ENCODE measurements around the gene AIG1.
"Not testable (repeated sequence)": the region's sequence is repeated elsewhere in the genome, so short reads cannot be mapped to it uniquely, and the experiment has no call there.

AIG1 gene

DNA sequence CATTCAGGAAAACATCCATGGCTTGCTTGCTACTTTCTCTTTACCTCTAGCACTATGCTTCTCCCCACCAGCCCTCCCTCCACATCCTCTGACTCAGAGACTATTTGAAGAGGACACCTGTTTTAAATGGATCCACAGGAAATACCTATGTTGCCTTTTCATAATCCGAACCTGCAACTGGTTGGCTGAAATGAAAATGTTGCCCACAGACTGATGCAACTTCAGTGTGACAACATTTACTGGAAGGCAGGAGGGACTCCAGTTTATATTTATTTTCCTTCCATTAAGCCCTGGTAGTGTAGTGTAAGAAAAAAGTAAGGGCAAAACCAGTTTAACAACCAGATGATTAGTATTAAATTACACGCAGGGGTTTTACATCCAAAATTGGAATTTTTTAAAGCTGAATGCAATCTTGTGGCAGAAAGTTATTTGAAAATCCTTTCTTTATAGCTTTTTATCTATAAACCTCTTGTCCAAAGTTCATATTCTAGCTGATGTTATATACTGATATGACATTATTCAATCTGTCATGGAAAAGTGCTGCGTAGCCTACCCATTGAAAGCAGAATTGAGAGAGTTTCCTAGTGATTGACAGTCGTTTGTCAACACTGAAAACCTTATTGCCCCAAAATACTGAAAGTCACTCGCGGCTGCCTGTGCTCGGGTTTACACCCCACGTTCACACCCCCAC, 881 bp upstream of the AIG1 start:
- no peak for DNase-seq

DNA sequence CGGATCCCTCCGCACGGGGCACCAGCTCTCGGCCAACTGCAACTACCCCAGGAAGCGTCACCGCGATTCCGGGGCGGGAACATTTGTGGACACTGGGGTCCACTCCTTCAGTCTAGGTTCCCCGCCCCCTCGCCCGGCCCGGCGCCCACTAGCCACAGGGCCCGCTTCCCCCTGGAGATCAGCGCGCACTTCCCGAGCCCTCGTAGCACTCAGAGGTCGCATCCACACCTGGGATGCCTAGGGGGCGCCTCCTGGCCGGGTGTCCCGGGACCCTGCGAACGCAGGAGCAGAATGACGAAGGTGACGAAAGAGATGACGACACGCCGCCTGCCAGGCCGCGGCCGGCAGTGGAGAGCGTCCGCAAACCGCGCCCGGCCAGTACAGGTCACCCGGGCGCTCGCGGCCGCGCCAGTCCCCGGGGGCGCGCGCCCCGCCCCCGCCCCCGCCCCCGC, 309 bp upstream of the AIG1 start:
- DNase-seq, result no peak

DNA sequence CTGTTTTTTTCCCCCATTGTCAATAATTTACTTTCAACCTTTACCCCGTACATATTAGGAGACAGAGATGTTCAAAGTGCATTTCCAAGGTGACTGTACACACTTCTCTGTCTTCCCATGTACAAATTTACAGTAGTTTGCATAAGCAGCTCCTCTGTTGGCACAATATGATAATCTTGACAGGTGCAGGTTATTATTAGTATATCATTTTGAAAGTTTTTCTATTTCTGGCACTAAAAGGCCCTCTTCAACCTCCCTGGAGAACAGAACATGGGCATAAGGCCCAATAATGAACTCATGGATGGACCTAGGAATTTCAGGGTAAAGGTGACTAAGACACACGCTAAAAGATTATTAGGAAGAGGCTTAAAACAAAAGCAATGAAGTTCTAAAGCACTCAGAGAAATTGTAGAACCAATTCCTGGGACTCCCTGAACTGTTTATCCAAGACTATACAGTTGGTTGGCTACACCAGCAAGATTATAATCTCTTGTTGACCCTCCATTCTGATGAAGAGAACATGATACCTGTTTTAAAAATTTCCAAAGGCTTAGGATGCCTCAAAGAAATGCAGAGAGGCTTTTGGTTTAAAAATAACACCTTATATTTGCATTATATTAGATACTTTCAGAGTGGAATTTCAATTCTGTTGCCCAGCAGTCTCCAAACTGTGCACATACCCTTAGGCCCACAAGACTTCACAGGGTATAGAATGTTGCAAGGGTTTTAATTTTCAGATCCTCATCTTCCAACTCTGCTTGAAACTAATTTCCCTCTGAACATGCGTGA, 1.1 kb downstream of the AIG1 start:
- no peak for DNase-seq

DNA sequence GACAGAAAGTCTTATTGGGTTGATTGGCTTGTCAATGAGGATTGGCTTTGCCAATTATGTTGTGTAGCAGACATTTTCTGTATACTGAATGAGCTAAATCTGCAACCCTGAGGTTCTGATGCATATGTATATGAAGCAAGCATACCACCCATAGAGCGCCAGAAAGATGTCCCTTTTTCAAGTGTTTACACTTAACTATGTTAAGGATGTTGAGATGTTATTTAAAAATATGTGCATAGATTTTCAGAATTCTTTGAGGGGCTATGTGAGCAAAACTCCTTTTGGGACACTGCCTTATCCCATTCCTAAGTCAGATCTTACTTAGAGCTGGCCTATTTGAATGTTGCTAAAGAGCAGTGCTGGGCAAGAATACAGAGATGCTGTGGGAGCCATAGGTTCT, 1.9 kb downstream of the AIG1 start:
- DNase-seq, result no peak

DNA sequence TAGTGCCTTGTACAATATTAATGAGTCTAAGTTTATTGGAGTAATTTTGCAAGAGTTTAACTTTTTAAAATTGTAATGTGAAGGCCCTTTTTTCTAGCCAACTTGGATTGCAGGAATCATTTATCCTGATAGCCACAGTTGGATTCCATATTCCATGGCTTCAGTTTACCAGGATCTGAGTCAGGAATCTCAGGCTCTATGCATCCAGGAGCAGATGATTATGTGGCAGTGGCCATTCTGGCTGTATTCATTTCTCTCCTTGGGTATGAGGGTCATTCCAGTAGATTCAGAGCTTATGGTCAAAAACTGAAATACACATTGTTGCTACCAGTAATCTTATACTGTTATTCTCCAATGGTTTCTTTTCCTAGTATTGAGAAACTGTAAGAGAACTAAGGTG, 2.9 kb downstream of the AIG1 start:
- no peak for DNase-seq

DNA sequence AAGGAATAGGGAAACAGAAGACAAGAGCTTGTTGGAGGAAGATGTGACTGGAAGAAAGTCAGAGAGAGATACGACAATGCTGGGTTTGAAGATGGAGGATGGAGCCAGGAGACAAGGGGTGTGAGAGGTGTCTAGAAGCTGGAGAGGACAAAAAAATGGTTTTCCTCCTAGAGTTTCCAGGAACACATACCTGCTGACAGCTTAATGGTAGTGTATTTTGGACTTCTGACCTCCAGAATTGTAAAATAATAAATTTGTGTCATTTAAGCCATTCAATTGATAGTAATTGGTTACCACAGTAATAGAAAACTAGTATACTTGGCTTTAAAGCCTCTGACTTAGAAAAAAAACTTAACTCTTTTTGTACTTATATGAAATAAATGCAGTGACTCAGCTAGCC, 3.6 kb downstream of the AIG1 start:
- DNase-seq, result no peak

DNA sequence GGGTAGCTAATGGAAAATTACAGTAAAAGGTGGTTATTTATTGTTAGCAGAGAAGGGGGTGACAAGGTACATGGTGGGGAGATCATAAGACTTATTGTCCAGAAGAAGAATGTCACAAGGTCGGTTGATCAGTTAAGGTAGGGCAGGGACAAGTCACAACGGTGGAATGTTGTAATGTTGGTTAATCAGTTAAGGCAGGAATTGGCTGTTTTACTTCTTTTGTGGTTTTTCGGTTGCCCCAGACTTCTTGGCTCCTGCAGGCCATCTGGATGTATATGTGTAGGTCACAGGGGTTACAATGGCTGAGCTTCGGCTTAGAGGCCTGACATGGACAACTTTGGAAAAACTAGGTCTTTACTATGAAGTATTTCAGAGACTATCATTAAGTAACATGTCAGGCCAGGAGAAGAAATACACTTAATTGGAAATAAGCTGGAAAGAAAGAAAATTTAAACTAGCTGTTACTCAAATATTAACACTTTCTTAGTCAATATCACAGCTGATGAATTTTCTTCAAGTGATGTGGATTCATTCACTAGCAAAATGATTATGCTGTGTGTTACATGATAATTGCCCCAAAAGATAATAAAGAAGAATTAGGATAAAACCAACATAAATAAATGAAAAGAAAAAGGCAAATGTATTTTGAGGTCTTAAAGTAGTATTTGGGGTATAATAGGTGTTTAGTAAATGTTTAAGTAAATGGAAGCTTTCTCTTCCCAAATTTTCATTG, 4.4 kb downstream of the AIG1 start:
- DNase-seq, result no peak

DNA sequence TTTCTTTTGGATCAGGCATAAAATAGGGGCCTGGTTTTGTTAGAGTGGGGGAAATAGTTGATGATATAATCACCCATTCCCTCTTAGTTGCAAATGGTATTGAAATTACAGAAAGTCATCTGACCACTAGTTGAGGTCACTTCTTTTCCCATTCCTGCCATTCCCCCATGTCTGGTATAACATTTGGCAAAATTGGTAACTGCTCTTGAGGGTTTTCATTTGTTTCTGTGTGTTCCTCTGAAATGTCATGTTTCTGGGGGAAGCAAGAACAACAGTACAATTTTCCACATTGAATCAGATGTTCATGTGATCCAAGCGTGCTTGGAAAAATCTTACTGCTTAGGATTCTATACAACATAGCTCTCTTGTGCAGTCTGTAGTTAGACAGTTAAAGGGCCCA, 7.3 kb downstream of the AIG1 start:
- DNase-seq, result no peak

DNA sequence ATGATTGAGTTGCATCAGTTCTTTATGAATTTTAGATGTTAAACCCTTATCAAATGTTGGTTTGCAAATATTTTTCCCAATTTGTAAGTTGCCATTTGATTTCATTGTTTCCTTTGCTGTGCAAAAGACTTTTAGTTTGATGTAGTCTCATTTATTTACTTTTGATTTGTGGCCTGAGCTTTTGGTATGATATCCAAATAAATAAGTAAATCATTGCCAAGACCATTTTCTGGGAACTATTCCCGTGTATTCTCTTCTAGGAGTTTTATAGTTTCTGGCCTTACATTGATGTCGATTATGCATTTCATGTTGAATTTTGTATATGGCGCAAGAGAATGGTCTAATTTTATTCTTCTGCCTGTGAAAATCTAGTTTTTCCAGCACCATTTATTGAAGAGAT, 13.4 kb downstream of the AIG1 start:
- DNase-seq, result no peak

DNA sequence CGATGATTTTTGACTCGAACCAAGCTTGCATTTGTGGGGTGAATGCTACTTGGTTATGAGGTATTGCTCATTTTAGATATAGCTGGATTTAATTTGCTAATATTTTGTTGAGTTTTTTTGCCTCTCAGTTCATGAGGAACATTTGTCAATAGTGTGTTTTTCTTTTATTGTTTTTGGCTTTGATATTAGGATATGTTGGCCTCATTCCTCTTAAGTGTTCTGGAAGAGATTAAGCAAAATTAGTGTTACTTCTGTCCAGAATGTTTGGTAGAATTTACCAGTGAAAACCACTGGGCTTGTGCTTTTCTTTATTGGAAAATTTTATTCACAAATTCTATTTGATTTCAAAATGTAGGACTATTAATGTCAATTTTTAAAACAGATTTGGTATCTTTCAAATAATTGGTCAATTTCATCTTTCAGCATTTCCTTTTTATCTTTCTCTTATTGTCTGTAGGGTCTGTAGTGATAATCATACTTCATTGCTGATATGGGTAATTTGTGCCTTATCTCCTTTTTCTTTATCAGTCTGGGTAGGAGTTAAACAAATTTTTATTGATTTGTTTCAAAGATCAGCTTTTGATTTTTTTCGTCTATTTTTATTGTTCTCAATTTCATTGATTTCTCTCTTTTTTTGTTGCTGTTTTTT, 14.1 kb downstream of the AIG1 start:
- DNase-seq, result no peak

DNA sequence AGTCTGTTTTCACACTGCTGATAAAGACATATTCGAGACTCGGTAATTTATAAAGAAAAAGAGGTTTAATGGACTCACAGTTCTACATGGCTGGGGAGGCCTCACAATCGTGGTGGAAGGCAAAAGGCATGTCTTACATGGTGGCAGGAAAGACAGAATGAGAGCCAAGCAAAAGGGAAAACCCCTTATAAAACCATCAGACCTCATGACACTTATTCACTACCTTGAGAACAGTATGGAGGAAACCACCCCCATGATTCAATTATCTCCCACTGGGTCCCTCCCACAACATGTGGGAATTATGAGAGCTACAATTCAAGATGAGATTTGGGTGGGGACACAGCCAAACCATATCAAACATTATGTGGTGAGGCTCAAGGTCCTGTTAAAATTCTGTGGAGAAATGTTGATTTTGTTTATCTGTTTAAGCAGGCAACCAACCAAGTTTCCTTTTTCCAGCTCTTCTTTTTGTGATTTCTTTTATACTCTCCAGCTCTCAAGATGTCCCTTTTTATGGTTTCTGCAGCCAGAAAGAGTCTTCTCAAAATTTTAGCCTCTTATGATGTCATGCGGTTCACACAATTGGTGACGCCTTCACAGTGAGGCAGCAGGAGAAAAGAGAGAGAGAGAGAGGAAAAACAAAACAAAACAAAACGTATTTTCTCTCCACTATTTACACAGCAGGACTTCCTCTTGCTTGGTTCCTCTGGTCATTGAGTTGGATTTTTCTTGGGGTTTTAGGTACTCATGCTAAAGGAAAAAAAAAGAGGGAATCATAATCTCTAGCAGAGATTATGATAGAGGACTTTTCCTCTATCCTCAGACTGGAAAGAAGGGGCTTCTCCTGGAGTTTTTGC, 18.0 kb downstream of the AIG1 start:
- no peak for DNase-seq

DNA sequence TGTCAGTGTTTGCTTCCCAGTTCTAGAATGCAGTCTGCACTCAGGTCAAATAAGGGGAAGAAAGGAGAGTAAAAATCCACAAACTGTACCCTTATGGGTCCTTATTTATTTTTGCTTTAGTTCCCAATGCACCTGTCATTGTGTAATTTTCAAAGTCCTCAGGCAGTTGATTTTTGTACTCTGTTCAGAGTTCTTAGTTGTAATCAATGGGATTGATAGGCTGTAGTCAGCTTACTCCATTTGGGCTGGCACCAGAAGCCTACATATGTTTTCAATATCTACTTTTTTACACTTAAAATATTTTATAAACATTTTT, 18.6 kb downstream of the AIG1 start:
- no peak for DNase-seq

DNA sequence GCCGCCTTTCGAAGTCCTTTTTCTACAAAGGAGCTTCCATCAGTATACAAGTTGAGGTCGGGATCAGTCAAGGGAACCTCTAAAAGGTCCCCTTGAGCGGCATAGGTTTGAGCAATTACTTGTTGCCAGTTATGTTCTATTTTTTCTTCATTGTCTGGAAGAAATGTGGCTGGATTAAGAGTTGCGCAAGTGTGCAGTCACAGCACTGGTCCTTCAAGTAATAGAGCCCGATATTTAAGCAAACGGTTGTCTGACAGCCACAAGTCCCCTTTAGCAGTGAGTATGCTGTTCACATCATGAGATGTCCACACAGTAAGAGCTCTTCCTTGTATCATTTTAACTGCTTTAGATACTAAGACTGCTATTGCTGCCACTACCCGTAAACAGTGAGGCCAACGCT, 21.6 kb downstream of the AIG1 start:
- DNase-seq, result not testable (repeated sequence)

DNA sequence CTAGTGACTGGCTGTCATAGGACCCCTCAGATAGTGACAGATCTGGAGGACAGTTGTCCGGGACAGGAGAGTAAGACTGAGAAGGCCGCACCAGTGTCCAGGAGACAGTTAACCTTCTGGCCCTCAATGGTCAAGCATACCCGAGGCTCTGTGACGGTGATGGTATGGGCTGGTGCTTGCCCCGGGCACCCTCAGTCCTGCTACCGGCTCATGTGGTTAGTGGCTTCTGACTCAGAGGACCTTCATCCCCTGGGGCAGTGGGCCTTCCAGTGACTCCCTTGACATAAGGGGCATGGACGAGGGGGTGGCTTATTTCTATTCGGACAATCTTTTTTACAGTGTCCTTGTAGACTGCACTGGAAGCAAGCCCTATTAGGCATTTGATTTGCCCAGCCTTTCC, 23.3 kb downstream of the AIG1 start:
- not testable (repeated sequence) for DNase-seq

DNA sequence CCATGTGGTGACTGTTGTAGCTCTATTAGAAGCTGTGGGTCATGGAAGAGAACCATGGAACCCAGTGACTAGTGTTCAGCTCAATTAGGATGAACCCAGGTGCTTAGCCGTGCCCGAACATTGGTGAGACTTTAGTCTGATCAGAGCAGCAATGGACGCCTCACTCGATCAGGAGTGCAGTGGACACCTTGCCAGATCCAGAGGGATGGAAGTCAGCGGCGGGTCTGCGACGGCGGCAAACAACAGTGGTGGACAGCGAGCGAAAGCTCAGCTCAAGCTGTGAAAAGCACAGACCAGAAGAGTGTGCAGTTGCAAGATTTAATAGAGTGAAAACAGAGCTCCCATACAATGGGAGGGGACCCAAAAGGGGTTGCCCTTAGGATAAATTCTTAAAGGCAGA, 26.6 kb downstream of the AIG1 start:
- DNase-seq, result not testable (repeated sequence)

DNA sequence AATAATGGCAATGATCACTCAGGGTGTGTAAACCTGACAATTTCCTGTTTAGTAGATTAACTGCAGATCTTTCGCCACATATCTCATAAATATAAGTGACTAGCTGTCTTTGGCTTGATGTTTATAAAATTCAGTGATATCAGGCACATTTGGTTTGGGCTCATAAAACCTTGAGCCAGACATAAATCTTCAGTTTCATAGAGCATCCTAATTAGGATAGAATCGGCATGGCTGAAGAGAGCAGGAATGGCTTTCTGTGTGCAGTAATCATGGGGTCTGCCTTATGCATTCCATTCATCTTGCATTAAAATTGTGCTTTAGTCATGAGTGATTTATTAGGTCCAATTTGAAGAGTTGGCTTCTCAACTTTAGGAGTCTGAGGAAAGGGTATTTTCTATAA, 27.2 kb downstream of the AIG1 start:
- no peak for DNase-seq

DNA sequence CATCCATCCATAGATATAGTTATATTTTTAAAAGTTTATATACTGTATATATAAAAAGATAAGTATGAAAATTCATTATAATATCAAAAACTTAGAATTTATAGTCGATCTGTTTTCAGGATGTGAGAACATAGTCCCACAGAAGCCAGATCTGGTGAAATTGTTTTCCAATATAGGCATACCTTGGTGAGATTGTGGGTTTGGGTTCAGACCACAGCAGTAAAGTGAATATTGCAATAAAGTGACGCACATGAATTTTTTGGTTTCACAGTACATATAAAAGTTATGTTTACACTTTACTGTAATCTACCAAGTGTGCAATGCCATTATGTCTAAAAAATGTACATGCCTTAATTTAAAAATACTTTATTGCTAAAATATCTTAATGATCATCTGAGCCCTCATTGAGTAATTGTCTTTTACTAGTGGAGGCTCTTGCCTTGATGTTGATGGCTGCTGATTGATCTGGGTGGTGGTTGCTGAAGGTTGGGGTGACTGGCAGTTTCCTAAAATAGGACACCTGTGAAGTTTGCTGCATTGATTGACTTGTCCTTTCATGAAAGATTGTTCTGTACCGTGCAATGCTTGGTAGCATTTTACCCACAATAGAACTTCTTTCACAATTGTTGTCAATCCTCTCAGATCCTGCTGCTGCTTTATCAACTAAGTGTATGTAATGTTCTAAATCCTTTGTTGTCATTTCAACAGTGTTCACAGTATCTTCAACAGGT, 29.8 kb downstream of the AIG1 start:
- no peak for DNase-seq

DNA sequence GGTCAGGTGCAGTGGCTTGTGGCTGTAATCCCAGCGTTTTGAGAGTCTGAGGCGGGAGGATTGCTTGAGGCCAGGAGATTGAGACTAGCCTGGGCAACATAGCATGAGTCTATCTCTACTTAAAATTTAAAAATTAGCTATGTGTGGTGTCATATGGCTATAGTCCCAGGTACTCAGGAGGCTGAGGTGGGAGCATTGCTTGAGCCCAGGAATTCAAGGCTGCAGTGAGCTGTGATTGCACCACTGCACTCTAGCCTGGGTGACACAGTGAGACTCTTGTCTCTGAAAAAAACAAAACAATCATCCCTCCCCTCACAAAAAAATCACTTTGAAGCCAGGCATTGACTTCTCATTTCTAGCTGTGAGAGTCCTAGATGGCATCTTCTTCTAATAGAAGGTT, 32.1 kb downstream of the AIG1 start:
- DNase-seq, result no peak

DNA sequence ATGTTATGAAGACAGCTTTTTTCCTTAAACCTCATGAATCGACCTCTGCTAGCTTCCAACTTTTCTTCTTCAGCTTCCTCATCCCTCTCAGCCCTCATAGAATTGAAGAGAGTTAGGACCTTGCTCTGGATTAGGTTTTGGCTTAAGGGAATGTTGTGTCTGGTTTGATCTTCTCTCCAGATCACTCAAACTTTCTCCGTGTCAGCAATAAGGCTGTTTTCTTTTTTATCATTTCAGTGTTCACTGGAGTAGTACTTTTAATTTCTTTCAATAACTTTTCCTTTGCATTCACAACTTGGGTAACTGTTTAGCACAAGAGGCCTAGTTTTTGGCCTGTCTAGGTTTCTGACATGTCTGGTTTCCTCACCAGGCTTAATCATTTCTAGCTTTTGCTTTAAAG, 32.6 kb downstream of the AIG1 start:
- no peak for DNase-seq

DNA sequence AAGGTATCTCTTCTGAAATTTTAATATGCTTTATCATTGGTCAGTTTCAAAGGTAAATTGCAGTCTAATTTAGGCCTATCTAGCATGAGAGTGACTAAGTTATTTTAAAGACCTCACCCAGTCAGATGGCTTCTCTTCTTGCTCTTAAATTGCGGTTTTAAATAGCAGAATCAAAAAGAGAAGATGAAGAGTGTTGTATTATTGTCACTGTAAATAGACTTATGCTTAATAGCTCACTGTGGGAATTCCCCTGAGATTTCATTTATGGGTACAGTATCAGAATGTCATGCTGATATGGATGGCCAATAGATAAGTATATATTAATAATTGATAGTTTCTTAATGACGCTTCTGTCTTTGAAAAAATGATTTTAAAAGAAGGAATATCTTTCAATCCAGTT, 35.7 kb downstream of the AIG1 start:
- DNase-seq, result no peak

DNA sequence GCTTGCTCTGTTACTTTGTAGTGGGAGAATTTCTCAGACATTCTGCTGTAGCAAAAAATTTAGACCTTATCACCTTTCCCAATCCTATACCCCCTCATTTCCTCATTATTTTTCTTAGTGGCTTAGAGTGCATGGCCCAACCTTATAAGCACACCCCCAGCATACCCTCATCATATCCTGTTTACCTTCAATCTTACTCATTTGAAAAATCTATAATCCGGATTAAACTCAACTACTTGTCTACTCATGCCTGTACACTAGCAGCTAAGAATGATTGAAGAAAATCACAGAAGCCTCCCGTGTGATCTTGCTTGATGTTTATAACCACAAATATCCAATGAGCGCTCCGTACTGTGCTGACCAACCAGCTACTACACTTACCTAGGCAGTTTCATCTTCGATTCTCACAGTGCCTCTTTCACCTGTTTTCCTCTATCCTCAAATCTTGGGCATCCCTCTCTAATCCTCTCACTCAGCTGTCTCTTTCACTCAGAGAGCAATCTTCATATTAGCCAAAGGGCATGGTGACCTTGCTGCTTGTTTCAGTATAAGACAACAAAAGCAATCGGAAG, 36.6 kb downstream of the AIG1 start:
- DNase-seq, result no peak
